ENCODE results near the gene WFDC1. TPM values are rescaled to one million over a fixed set of nuclear protein-coding genes. Genes with fewer than 3 reads are reported as not detected.

The WFDC1 gene
- total RNA-seq, 1 donor from 2014 or later = not detected

DNA sequence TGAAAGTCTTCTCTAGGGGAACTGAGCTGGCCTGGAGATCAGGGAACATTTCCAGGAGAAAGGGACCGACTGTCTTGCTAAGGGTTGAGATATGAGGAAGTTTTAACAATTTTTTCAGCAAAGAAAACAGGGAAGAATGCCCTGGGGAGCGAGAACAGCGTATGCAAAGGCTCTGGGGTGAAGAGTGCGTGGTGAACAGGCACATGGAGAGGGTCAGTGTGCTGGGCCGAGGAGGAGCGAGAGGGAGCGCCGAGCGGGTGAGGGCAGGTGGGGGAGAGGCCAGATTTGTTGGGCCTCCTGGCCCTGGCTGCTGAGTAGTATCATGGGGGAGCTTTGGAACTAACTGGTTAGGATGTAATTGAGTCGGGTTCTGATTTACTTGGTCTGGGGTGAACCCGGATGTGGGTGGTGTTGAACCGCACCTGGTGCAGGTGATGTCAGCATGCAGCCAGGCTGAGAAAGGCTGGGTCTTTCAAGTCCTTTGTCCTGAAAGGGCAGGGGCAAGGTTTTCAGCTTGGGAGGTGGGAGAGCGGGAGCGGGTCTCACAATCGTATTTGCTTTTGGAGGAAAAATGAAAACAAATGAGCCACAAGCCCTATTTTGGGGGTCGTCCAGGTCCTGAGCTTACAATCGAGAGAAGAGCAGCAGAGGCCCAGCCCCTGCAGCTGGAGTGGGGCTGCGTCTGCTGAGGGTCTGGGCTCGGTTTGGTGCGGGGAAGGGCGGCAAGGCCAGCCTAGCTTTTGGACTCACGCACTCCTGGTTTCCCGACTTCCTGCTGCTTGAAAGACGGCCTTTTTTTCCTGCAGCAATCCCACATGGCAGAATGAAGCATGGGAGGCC, 11.1 kb upstream of the WFDC1 start:
- Mint-ChIP-seq H3K27ac (no peak overlapping the region), H3K27me3 (peaks cover 12% of the 10 kb centered on the region), H3K4me1 (no peaks in the 10 kb centered on the region), H3K36me3 (ENCODE audit: low read depth) (no peaks in the 10 kb centered on the region), H3K4me3 (no peak overlapping the region), H3K9me3 (no peaks in the 10 kb centered on the region)
- POLR2A ChIA-PET = no interaction called here
- ATAC-seq (ENCODE audit: low read depth) = no peak
- DNase-seq = no peak
- CTCF ChIA-PET = no interaction called here
- TF ChIP-seq, protein P1, sequence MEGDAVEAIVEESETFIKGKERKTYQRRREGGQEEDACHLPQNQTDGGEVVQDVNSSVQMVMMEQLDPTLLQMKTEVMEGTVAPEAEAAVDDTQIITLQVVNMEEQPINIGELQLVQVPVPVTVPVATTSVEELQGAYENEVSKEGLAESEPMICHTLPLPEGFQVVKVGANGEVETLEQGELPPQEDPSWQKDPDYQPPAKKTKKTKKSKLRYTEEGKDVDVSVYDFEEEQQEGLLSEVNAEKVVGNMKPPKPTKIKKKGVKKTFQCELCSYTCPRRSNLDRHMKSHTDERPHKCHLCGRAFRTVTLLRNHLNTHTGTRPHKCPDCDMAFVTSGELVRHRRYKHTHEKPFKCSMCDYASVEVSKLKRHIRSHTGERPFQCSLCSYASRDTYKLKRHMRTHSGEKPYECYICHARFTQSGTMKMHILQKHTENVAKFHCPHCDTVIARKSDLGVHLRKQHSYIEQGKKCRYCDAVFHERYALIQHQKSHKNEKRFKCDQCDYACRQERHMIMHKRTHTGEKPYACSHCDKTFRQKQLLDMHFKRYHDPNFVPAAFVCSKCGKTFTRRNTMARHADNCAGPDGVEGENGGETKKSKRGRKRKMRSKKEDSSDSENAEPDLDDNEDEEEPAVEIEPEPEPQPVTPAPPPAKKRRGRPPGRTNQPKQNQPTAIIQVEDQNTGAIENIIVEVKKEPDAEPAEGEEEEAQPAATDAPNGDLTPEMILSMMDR (IDR thresholded peaks at IDR 0.05) = no peak
- intact Hi-C loops (cut with micrococcal nuclease) = no loop called here

DNA sequence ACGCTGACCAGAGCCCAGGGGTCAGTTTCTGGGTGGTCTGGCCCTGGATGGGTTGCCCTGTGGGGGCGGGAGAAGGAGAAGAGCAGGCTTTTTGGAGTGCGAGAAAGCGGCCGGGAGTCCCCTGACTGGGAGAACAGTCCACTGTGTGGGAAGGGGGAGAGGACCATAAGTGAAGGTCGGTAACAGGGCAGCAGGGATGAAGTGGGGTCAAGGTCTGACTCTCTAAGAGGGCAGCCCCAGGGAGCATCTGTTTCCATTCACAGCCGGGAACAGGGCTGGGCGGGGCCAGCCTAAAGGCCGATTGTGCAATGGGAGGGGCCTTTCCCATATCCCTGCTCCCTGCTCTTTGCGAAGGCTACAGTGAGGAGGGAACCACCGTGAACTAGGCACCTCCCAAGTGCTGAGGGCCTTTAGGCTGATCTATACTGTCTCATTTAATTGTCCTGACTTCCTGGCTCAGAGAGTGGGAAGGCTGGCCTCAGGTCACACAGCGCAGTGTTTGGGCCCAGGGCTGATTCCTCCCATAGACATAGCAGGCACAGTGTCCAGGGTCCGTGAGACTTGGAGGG, 10.4 kb upstream of the WFDC1 start:
- ATAC-seq (ENCODE audit: low read depth) = no peak
- Mint-ChIP-seq H3K27ac (no peak overlapping the region), H3K4me1 (no peaks in the 10 kb centered on the region), H3K36me3 (ENCODE audit: low read depth) (no peaks in the 10 kb centered on the region), H3K9me3 (no peaks in the 10 kb centered on the region), H3K4me3 (no peak overlapping the region), H3K27me3 (peaks cover 14% of the 10 kb centered on the region)
- ChIA-PET POLR2A (no interaction called here), CTCF (no interaction called here)
- DNase-seq = no peak
- TF ChIP-seq, protein P1 (IDR thresholded peaks at IDR 0.05) = no peak
- intact Hi-C loops (cut with micrococcal nuclease) = no loop called here

DNA sequence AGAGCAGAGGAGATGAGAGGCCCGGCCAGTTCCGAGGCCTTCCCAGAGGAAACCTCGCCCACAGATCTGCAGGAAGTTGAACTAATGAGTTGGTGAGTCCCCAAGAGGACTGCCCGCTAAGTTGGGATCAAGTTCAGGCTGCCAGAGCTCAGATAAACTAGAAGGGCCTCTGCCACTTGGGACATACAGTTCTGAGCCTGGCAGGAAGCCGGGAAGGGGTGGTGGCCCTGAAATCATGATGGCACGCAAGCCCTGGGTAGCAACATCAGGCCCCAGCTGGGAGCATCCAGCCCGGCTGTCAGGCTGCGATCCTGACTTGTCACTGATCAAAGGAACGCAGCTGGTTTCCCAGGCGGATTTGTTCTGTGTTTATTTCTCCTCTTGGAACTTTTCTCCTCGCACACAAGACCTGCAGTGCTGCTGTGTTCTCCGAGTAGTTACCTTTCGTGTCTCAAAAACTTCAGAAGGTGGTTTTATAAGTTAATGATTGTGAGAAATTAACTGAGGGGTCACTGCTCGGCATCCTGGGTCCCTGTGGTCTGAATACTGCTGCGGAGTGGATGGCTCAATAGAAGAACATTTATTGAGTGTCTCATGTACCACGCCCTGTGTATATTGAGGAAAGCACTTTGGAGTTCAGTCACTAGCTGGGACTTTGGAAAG, 8.0 kb upstream of the WFDC1 start:
- Mint-ChIP-seq H3K4me1 (no peaks in the 10 kb centered on the region), H3K27ac (no peak overlapping the region), H3K4me3 (no peak overlapping the region), H3K27me3 (peaks cover 20% of the 10 kb centered on the region), H3K36me3 (ENCODE audit: low read depth) (no peaks in the 10 kb centered on the region), H3K9me3 (no peaks in the 10 kb centered on the region)
- CTCF ChIA-PET = no interaction called here
- intact Hi-C loops (cut with micrococcal nuclease) = no loop called here
- ATAC-seq (ENCODE audit: low read depth) (no peak), DNase-seq (no peak)
- TF ChIP-seq, protein P1 (IDR thresholded peaks at IDR 0.05) = no peak
- POLR2A ChIA-PET = no interaction called here

DNA sequence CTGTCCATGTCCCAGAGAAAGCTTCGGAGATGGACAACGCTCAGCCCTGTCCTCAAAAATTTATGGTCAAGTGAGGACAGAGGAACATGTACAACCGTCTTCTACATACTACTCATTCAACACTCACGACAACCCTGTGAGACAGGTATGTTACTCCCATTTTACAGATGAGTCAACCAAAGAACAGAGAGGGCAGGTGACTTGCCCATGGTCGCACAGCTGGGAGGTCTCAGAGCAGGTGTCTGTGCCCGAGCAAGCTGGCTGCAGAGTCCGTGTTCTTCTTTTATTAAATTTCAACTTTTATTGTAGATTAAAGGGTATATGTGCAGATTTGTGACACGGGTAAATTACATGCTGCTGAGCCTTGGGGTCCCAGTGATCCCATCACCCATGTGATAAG, 5.8 kb upstream of the WFDC1 start:
- Mint-ChIP-seq H3K4me3 (no peak overlapping the region), H3K9me3 (no peaks in the 10 kb centered on the region), H3K27me3 (peaks cover 37% of the 10 kb centered on the region), H3K27ac (no peak overlapping the region), H3K4me1 (no peaks in the 10 kb centered on the region), H3K36me3 (ENCODE audit: low read depth) (no peaks in the 10 kb centered on the region)
- DNase-seq (no peak), ATAC-seq (ENCODE audit: low read depth) (no peak)
- TF ChIP-seq, protein P1 (IDR thresholded peaks at IDR 0.05) = no peak
- intact Hi-C loops (cut with micrococcal nuclease) = no loop called here
- ChIA-PET CTCF (no interaction called here), POLR2A (interaction anchor here (0.6 kb wide), 1 partner anchor 210 kb away, joined by 3 read pairs; no protein-coding TSS in a partner anchor)

DNA sequence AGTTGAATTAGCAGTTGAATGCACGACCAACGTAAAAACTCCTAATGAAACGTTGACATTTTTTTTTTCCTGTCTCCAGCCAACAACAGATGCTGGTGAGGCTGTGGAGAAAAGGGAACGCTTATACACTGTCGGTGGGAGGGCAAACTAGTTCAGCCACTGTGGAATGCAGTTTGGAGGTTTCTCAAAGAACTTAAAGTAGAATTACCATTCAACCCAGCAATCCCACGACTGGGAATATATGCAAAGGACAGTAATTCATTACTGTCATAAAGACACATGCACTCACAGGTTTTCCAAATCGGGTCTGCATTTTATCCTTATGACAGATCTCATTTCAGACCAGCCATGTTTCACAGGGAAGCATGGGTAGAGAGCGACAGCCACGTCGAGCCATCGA, 3.5 kb upstream of the WFDC1 start:
- ChIA-PET POLR2A (no interaction called here), CTCF (no interaction called here)
- H3K27me3 Mint-ChIP-seq = peaks cover 49% of the 10 kb centered on the region

More for the DNA sequence above, 3.5 kb upstream of the WFDC1 start:
- Mint-ChIP-seq H3K4me1 (no peaks in the 10 kb centered on the region), H3K4me3 (no peak overlapping the region), H3K9me3 (no peaks in the 10 kb centered on the region), H3K27ac (no peak overlapping the region), H3K36me3 (ENCODE audit: low read depth) (no peaks in the 10 kb centered on the region)
- TF ChIP-seq, protein P1 (IDR thresholded peaks at IDR 0.05) = no peak
- DNase-seq (no peak), ATAC-seq (ENCODE audit: low read depth) (no peak)
- intact Hi-C loops (cut with micrococcal nuclease) = no loop called here

Measured in activated B cell treated with CpG ODN at 0.5 μM for 24 hours (primary cell).